Medulla oblongata (tissue), 1 donor: ENCODE data around the gene OPA1.

ENCODE experiments used
- DNase-seq: peaks from one replicate; pipeline ENCODE4 v3.0.0-alpha.2; 2015; ENCODE audit errors: extremely low spot score

The OPA1 gene

GRCh38 chr3:193735850-193736249, 142.8 kb downstream of the OPA1 start:
- DNase-seq, result no peak

GRCh38 chr3:193736616-193737015, 143.6 kb downstream of the OPA1 start:
- DNase-seq, result no peak

DNA sequence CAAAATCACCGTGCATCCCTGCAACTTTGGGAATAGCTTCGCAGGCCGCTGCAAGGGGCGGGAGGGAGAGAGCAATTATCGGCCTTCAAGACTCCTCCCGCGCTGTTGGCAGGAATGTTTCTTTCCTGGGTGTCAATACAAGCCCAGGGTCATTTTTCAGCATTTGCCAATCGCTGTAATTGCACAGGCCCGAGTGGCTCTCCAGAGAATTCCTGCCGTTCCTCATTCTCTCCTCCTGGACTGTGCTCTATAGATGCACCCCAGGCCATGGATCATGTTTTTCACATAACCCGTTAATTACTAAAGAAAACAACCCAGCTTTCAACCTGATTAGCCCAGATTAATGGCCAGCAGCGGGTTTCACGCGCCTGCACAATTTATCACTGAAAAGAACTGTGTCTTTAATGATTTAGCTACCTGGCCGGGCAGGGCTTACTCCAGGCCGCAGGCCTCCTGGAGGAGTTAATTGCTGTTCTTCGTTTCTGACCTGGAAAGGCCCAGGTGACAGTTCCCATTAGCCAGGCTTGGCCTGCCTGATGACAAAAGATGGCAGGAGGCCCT, 144.3 kb downstream of the OPA1 start:
- DNase-seq, result no peak

DNA sequence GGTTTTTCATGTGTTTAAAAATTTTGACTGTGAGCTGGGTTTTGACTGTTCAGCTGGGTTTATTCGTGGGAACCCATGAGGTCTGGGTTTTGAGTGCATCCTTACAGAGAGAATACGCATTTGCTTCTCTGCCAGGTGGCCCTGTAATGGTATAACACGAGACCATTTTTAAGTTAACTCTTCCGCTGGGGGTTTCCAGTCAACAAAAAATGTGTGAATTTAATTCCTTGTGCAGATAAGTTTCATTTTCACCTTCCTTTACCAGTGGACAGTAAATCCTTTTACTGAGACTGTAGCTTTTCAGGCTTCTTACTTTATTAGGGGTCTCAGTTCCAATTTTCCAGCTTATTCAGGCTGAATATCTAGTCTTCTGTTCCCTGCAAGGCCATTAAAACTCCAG, 149.6 kb downstream of the OPA1 start:
- no peak for DNase-seq

DNA sequence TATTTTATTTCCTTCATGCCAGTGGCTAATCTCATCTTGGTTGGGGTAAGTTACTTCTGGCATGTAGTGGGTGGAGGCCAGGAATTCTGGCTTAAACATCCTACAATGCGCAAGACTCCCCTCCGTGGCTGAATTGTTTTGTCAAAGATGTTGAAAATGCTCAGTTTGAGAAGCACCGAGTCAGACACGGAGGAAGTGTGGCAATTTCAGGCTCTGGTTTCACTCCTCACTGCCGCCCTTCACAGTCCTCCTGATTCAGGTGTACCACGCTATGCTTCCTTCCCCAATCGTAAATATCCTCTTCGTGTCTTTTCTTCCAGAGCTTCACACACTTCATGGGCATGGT, 150.7 kb downstream of the OPA1 start:
- DNase-seq, result no peak

DNA sequence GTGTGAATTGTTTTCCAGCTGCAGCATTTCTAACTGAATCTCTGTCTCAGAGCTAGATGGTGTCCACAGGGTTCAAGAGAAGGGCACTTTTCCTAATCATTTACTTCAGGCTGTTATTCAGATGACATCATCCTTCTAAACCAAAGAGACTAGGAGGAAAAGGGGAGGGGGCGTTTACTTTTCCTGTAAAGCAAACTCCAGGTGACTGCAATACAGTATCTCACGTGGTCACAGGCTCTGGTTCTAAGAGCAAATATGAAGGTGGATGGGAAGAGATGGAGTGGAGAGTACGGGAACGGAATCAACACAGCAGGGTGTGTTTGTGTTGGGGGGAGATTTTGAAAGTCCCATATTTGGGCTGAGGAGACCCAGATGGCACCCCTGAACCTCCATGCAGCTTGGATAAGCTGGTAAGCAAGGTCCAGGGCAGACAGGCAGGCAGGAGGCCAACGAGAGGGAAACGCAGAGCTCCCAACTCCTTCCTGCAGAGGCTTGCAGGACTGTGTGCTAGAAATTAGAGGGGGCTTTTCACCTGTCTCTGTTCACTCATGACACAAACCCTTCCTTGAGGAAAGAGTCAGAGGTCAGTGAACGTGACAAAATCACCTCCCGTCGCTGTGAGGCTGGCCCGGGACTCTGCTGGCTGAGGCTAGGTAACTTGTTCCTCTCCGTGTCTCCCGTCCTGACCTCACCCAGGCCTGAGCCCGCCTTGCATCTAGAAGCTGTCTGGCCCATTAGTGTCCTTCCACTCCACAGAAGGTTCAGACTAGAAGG, 151.2 kb downstream of the OPA1 start:
- no peak for DNase-seq

GRCh38 chr3:193744822-193745684, 152.0 kb downstream of the OPA1 start:
- no peak for DNase-seq

GRCh38 chr3:193746832-193747231, 153.8 kb downstream of the OPA1 start:
- no peak for DNase-seq
